HG02588 (cell line): Measurements from ENCODE around the gene UBE2F.
"Not testable (repeated sequence)": the region's sequence is repeated elsewhere in the genome, so short reads cannot be mapped to it uniquely, and the experiment has no call there.

Source experiments
- ATAC-seq: cut with Tn5 transposase; IDR thresholded peaks from one replicate; pipeline ENCODE4 v1.9.1; 2021; ENCODE audit warnings: mild to moderate bottlenecking, moderate library complexity; ENCODE audit not compliant: unreplicated experiment

UBE2F gene

DNA sequence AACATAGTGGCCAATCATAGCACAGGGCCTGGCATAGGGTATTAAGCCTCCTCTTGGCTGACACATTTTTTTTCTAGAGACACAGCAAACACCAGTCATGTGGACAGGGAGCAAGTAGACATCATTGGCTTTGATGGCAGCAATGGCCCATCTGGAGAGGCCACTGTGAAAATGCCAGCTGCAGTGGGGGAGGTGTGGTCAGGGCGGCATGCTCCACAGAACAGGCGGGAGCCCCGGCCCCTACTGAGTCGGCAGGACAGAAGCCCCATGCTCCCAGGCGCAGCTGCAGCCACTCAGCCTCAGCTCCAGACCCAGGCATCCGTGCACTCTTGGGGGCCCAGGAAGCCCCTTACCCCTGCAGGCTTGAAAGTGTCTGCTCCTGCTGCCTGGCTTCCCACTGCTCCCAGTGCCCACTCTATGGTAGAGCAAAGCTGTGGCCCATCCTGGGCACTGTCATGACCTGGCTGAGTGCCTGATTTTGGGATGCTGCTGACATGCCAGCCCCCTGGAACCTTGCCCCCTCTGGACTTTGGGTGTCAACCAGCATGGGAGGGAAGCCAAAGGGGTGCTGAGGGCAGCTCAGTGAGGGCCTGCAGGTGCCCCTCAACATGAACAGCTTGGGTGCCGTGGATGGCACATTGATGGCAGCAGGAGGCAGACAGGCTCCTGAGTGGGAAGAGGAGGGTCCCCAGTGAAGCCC lies 23.3 kb upstream of the UBE2F start:
- no peak for ATAC-seq

DNA sequence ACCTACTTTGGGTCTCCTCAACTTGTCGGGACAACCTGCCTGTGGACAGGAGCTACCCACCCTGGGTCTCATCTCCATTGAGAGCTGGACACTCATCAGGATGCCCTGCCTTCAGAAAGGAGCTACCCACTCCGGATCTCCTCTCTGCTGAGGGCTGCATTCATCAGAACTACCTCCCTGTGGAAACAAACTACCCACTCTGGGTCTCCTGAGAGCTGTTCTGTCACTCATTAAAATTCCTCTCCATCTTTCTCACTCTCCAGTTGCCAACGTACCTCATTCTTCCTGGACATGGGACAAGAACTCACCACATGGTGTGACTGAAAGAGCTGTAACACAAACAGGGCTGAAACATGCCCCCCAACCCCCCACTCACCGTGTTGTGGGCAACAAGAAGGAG lies 22.5 kb upstream of the UBE2F start:
- ATAC-seq, result no peak

GRCh38 chr2:237946423-237946822 lies 20.4 kb upstream of the UBE2F start:
- no peak for ATAC-seq

DNA sequence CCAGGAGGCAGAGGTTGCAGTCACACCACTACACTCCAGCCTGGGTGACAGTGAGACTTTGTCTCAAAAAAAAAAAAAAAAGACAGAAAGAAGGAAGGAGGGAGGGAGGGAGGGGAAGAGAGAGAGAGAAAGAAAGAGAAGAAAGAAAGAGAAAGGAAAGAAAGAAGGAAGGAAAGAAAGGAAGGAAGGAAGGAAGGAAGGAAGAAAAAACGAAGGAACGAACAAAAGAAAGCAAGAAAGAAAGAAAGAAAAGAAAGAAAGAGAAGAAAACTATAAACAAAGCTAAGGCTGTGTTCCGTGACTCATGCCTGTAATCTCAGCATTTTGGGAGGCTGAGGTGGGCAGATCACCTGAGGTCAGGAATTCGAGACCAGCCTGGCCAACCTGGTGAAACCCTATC lies 15.5 kb upstream of the UBE2F start:
- not testable (repeated sequence) for ATAC-seq

DNA sequence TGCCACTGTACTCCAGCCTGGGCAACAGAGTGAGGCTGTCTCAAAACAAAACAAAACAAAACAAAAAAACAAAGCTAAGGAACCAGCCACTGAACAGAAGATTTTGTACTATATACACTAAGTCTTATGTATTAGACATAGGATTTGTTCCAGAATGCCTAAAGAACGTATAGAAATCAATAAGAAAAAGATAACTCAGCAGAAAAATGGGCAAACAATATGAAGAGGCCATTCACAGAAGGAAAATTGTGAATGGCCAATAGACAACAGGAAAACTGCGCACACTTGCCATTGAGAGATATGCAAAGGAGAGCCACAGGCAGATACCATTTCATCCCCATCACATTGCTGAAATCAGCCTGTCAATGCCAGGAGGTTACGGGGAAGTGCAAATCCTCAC lies 14.9 kb upstream of the UBE2F start:
- ATAC-seq, result no peak

- no peak for ATAC-seq
These were observed 14.0 kb upstream of the UBE2F start for GRCh38 chr2:237952851-237953250.

DNA sequence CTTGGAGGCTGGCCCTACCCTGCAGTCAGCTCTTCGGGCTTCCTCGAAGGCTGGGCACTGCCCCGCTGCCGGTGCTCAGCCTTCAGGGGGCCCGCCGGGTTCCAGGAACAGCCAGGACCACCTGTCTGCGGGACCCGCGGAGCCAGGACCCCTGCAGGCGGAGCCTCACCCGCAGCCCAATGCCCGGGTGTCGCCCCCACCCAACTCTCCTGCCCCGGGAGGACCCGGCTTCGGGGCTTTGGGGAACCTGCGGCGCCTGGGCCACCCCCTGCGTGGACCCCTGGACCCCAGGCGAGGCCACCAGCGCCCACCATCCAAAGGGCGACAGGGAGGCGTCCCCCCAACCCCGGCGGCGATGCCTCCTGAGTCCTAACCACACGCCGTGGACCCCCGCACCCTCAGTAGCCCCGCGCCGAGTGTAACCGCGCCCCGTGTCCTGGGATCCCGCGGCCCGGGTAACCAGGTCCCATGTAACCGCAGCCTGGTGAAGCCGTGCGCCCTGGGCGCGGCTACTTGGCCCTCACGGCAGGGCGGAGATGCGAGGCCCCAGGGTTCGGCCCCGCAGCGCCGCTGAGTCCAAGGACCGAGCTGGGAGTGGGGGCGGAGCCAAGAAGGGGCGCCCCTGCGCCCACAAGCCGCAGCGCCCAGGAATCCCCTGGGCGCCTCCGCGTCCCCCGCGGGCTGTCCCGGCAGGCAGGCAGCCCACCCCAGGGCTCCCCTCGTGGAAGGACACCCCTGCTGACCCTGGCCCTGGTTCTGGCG lies 11.0 kb upstream of the UBE2F start:
- no peak for ATAC-seq

DNA sequence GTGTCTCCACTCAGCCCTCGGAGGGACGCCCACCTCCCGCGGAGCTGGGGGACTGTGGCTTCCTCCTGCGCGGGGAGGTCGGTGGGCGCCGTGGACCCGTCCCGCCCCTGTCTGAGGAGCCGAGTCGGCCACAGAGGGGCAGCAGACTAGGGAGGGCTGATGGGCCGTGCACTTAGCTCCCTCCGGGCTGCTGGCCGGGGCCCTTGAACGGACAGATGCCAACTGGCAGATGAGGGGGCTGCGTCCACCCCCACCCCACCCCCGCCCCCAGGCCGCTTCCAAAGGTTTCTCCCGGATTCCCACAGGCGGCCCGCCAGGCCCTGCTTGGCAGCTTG lies 10.4 kb upstream of the UBE2F start:
- no peak for ATAC-seq

DNA sequence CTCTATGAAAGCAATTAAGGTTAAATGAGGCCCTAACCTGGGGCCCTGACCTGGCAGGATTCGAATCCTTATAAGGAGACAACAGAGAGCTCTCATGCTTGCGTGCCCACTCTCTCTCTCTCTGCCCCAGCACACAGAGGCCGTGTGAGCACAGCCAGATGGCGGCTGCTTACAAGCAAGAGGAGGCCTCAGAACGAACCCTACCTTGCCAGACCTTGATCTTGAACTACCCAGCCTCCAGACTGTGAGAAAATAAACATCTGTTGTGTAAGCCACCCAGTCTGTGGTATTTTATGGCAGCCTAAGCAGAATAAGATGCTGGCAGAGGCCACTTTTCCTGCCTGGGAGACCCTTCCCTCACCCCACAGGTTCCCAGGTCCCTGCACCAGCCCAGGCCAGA lies 5.2 kb upstream of the UBE2F start:
- no peak for ATAC-seq

GRCh38 chr2:237962432-237963084 lies 4.3 kb upstream of the UBE2F start:
- no peak for ATAC-seq

GRCh38 chr2:237963490-237963991 lies 3.3 kb upstream of the UBE2F start:
- not testable (repeated sequence) for ATAC-seq

DNA sequence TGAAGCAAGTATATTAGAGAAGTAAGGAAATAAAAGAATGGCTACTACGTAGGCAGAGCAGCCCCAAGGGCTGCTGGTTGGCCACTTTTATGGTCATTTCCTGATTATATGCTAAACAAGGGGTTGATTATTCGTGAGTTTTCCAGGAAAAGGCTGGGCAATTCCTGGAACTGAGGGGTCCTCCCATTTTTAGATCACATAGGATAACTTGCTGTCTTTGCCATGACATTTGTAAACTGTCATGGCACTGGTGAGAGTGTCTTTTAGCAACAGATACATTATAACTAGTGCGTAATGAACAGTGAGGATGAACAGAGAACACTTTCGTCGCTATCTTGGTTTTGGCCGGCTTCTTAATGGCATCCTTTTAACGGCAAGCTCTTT lies 2.6 kb upstream of the UBE2F start:
- no peak for ATAC-seq

GRCh38 chr2:237964578-237965404 lies 2.0 kb upstream of the UBE2F start:
- no peak for ATAC-seq

DNA sequence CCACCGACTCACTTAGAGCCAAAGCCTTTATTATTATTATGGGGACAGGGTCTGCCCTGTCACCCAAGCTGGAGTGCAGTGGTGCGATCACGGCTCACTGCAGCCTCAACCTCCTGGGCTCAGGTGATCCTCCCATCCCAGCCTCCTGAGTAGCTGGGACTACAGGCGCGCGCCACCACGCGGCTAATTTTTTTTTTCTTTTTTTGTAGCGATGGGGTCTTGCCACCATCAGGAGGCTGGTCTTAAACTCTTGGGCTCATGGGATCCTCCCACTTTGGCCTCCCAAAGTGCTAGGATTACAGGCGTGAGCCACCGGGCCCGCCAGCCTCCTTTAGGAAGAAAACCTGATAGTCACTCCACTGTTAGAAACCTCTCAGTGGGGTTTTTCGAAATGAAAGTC lies 970 bp upstream of the UBE2F start:
- not testable (repeated sequence) for ATAC-seq

GRCh38 chr2:237966250-237966564 lies 607 bp upstream of the UBE2F start:
- ATAC-seq, result no peak

DNA sequence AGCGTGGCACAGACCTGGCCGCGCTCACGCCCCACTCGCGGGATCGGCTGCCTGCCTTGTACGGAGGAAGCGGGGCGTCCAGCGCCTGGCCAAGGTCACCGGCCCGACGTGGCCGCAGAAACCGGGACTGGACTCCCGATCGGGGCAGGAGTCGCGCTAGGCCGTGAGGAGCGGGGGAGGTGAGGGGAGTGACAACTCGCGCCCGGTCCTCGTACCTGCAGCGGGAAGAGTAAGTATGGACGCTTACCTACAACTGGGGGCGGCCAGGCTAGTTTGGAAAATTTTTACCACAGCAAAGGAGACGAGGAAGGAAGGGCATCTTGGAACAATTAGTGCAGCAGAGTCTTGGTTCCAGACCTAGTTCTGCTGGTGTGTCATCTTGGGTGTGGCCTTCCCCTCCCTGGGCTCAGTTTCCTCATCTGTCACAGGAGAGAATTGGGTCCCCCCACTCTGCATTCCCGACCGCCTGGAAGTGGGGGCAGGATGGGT lies 693 bp downstream of the UBE2F start:
- ATAC-seq, result no peak

- ATAC-seq, result peak; percentile 31
These were observed 1.4 kb downstream of the UBE2F start for GRCh38 chr2:237968048-237968862.

DNA sequence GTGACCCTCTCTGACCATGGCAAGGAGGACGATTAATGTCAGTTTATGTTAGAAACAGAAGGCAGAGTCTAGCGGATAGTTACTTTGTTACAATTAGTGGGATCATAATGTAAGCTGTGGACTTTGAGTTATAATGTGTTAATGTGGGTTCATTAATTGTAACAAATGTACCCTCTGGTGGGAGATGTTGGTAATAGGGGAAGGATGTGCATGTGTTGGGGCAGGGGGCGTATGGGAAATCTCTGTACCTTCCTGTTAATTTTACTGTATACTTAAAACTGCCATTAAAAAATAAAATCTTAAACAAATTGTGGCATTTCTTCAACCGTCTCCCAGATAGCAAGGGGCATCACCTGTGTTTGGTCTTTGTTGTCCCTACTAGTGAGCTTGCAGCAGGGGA lies 4.8 kb downstream of the UBE2F start:
- ATAC-seq, result no peak

DNA sequence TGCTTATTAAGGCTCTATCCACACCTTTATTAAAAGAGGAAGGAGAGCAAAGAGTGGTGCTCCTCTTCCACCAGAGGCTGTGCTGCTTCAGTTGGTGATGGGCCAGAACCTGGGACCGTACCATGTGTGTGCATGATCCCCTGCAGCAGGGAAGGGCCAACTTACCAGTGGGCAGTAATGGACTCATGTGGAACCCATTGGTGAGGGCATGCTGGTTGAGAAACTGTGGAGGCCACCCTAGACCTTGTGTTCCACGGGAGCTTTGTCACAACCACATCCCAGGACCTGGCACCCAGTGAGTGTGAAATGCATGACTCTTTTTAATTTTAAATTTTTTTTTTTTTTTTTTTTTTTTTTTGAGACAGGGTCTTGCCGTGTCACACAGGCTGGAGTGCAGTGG lies 5.4 kb downstream of the UBE2F start:
- no peak for ATAC-seq

- ATAC-seq, result no peak
These were observed 6.1 kb downstream of the UBE2F start for GRCh38 chr2:237972936-237973335.
